ENCODE measurements around the gene CLEC6A.
"Not testable (repeated sequence)": the region's sequence is repeated elsewhere in the genome, so short reads cannot be mapped to it uniquely, and the experiment has no call there.

CLEC6A gene

DNA sequence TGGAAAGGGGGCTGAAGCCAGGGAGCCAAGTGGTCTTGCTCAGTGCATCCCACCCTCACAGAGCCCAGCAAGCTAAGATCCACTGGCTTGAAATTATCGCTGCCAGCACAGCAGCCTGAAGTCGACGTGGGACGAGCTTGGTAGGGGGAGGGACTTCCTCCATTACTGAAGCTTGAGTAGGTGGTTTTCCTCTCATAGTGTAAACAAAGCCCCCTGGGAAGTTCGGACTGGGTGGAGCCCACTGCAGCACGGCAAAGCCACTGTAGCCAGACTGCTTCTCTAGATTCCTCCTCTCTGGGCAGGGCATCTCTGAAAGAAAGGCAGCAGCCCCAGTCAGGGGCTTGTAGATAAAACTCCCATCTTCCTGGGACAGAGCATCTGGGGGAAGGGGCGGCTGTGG, 40.3 kb downstream of the CLEC6A start:
- DNase-seq, result not testable (repeated sequence)

DNA sequence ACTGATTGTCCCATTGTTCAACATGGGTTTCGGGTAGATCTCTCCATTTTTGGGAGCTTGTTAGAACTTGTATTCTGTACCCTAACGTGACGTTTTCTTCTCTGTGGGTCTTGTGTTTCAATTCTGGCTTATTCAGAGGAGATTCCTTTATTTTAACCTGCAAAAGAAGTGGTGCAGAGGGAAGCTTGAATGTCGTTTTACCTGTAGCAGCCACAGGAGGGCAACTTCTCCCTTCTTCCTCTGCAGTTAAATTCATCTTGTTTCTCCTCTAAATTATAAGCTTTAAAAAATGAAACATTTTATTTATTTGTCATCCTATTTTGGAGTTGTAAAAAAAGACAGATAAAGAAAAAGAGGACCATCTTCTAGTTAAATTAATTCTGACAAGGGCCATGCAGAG, 43.9 kb downstream of the CLEC6A start:
- no peak for DNase-seq

DNA sequence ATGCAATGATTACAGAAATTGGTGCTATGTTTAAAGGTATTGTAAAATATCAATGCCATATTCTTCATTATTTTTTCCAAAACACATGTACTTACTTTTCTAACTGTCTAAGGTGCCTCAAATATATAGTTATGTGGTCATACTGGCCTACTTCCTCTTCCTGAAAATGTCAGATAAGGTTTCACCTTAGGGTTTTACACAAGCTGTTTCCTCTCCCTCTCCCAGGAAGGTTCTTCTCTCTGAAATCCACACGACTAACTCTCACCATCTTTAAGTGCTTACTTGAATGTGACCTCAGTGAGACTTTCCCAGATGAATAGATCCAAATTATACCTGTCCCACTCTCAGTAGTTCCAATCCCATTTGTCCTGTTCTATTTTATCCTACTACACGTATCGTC, 46.0 kb downstream of the CLEC6A start:
- no peak for DNase-seq

DNA sequence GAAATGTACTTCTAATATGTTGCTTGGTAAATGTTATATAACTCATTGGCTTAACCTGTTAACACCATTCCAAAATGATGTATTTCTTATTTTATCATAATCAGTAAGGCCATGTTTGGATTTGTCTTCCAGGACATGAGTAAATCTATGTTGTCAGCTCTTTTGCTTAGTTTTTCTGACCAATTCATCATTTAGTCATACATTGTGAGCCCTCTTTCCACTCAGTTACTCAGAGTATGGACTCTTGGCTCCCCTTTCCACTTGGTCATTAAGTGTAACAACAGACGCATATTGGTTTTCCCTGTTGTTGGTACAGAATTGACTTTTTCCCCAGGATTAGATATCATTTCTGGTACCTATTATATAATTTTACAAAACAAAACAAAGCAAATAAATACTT, 48.6 kb downstream of the CLEC6A start:
- DNase-seq, result no peak

DNA sequence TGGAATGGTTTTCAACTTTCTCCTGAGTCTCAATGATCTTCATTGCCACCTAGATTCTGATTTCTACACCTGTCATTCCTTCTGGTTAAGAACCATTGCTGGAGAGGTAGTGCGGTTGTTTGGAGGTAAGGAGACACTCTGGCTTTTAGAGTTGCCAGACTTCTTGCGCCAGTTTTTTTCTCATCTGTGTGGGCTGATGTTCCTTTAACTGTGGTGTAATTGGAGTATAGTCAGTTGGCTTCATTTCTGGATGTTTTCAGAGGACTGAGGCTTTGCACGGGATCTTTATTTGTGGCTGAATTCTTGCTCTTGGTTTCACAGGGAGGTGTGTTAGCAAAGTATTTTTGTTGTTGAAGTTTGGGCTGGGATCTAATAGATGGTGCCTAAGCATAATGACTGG, 51.8 kb downstream of the CLEC6A start:
- DNase-seq, result no peak

DNA sequence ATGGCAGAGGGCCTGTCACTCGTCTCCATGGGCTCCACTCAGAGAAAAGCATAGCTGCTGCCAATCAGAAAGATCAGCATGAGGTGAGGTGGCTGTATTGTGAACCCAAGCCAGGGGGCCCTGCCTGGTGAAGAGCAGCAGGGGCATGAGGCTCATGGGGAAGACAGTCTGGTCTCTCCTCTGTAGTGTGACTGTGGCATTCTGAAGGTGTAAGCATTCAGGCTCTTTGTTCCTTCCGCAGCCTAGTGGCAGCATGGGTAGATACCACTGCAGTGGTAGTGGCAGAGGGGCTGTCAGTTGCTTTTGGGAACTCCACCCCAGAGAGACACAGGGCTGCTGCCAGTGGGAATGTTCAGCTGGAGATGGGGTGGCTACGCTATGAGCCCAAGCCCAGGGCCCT, 52.5 kb downstream of the CLEC6A start:
- no peak for DNase-seq

DNA sequence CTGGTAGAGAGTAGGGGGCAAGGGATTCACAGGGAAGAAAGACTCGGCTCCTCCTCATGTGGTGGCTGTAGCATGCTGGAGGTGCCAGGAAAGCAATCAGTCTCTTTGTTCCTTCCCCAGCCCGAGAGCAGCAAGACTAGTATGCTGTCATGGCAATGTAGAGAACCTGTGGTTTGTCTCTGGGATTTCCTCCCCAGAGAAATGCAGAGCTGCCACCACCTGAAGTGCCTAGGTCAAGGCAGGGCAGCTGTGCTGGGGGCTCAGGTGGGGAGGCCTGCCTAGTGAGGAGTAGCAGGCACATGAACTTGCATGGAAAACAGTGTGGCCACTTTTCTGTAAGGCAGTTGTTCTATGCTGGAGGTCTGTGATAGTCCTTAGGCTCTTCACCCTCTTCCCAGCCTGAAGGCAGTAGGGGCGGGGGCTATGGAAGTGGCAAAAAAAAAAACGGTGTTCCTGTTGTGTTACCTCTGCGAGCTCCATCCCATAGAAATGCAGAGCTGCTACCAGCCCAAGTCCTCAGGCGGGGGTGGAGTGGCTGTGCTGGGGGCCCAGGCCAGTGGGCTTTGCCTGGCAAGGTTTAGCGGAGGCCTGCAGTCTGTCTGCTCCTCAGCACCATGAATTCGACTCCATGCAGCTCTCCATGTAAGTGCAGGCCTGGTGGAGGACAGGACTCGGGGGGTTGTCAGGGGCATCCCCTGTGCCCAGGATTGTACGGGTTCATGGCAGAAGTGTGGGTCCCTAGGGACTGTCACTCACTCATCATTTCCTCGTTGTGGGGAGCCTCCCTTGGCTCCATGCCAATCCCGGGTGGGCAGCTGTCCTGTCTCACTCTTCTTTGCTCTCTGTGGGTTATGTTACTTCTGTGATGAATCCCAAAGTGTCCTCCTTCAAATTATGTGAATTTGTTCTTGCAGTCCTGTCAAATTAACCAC, 53.4 kb downstream of the CLEC6A start:
- DNase-seq, result no peak

DNA sequence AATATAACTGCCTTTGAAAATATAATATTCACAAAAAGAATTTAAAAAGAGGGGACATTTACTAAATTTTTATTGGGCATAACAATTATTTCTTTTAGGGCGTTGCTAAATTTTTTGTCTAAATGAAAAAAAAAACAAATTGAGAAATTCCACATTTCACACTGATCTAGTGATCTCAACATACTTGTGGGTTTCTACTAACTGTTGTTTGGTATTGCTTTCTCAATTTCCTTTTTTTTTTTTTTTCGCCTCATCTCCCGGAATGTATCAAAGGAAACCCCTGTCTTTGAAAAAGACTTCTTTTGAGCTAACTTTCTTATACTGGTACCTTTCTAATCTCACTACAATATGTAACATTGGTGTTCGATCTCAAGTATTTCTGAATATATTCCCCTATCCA, 57.5 kb downstream of the CLEC6A start, which contains the start of gene CLEC4D:
TSS of gene CLEC4D (plus strand) at position 248 of the 400 bp plus-strand sequence. CDS start 230 bp downstream, outside the sequence.
- DNase-seq, result no peak

DNA sequence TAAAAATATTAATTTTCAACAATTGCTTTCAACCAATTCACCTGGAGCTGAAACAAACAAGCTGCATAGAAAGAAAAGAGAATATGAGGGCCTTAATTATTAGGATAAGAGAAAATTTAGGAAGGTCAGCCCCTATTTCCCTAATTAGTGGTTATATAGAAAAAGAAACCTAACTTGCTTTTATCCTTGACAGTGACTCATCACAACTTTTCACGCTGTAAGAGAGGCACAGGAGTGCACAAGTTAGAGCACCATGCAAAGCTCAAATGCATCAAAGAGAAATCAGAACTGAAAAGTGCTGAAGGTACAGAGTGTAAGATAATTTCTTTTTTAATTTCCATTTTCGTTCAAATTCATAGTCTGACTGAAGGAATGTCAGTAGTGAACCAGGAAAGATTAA, 62.2 kb downstream of the CLEC6A start:
- no peak for DNase-seq

DNA sequence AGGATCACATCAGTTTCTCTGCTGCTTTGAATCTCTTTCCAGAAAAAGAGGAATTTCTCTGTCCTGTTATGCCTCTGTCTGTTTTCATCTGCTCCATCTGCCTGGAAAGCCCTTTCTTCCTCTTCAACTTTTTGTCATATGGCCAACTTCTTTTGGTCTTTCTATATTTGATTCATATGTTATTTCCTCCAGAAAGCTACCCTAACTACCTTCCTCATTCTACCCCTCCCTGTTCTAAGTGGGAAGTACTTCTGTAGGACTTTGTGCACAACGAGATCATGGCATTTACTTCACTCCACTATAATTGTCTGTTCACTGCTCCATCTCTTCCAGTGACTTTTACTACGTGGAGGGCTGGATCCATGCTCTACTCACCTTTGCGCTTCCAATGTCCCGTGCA, 63.4 kb downstream of the CLEC6A start:
- DNase-seq, result no peak

DNA sequence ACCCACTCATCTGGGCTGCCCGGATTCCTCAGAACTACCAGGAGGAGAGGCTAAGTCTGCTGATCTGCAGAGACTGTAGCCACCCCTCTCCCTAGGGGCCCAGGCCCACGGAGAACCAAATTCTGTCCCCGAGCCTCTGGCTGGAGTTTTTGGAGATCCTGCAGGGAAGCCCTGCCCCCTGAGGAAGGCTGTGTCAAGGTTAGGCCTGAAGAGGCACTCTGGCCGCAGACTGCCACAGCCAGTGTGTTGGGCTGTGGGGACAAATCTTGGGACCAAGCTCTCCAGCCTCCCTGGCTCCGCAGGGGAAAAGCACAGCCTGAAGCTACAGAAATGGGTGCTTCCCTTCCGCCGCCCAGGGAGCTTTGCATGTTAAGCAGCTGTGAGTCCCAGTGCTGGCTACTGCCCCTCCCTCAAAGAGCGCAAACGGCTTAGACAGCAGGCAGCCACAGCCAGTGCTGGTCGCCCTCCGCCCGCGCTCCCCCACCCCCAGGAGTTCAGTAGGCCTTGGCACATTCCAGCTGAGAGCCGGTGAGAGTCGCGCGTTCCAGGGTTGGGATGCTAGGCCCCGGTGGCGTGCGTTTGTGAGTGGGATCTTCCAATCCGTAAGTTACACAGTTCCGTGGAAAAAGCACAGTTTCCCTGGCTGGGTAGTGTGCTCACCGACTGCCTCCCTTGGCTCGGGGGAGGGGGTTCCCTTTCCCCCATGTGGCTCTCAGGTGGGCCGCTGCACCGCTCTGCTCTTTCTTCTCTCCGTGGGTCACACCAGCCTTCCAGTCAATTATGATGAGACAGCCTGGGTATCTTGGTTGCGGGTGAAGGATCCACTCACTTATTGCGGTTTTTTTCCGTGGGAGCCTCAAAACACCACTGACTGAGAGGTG, 71.7 kb downstream of the CLEC6A start:
- no peak for DNase-seq
